Measurements from ENCODE around the gene PLEKHG4B.
"Not testable (repeated sequence)": the region's sequence is repeated elsewhere in the genome, so short reads cannot be mapped to it uniquely, and the experiment has no call there.

The PLEKHG4B gene

GRCh38 chr5:219991-220390 lies 128.0 kb downstream of the PLEKHG4B start:
- no peak for DNase-seq (ENCODE audit: low read depth in 2 of 2)

DNA sequence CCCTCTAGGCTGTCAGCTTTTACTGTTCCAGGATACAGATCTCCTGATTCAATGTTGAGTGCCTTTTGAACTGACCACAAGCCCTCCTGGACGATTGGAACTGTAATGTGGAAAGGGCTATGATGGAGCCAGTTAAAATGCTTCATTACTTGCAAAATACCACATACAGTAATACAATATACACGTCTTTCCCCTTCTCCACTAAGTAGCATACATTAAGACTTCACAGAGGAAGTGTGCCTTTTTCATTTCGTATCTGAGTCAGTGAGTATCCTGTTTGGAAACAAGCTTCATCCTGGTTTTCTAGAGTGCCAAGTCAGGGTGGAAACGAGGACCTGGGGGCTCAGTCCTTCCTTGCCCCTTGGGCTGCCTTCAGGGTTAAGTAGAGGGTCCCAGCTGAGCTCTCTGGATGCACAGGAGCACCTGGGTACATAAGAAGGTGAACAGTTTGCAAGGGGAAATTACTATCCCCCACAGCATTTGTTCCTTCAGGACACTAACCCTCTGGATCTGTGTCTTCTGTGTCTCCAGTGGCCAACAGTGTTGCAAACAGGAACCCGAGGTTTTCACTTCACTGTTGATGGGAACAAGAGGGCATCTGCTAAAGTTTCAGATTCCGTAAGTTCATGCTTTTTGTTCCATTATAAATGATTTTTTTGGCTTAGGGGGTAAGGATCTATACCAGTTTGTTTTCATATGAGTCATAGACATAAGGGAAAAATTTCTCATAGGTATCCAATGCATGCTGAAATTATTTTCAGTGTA lies 131.2 kb downstream of the PLEKHG4B start:
- DNase-seq (ENCODE audit: low read depth in 2 of 2), result not testable (repeated sequence)

GRCh38 chr5:223791-224190 lies 131.8 kb downstream of the PLEKHG4B start:
- no peak for DNase-seq (ENCODE audit: low read depth in 2 of 2)

DNA sequence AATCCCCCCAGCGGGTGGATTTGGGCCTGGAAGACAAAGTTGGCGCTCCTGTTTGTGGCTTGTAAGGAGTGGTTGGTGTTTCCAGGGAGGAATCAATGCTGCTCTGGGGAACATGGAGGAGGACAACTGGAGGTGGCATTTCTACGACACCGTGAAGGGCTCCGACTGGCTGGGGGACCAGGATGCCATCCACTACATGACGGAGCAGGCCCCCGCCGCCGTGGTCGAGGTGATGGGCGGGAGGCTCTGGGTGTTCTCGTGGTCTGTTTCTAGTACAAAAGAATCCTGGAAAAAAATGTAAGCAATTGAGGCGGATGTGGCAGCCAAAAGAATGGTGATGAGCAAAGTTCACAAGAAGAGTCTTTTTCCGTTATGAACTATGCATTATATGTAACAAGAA lies 133.4 kb downstream of the PLEKHG4B start:
- no peak for DNase-seq (ENCODE audit: low read depth in 2 of 2)

DNA sequence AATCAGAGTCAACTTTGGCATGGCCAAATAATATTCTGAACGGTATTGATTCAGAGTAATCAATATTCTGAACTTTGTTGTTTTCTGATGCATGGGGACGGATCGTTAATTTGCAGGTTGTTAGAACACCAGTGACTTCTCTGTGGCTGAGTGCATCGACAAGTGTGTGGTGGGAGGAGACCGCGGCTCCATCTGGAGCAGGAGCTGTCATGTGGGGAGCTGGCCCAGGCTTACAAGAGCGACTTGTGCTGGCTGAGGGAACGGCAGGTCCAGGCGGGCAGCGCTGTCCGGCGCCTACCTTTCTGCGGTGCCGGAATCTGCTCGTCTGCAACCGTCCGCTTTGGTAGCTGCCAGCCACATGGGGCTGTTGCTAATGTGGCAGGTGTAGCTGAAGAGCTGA lies 135.4 kb downstream of the PLEKHG4B start:
- DNase-seq (ENCODE audit: low read depth in 2 of 2), result not testable (repeated sequence)

DNA sequence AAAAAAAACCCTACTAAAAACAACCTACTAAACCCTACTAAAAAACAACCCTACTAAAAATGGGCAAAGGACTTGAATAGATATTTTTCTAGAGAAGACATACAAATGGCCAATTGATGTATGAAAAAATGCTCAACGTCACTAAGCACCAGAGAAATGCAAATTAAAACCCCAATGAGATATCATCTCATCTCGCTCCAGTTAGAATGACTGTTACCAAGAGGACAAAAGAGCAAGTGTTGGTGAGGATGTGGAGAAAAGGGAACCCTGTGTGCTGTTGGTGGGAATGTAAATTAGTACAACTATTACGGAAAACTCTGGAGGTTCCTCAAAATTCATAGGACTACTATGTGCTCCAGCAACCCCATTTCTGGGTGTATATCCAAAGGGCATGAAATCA lies 136.9 kb downstream of the PLEKHG4B start:
- DNase-seq (ENCODE audit: low read depth in 2 of 2), result no peak

GRCh38 chr5:230711-231110 lies 138.7 kb downstream of the PLEKHG4B start:
- no peak for DNase-seq (ENCODE audit: low read depth in 2 of 2)

DNA sequence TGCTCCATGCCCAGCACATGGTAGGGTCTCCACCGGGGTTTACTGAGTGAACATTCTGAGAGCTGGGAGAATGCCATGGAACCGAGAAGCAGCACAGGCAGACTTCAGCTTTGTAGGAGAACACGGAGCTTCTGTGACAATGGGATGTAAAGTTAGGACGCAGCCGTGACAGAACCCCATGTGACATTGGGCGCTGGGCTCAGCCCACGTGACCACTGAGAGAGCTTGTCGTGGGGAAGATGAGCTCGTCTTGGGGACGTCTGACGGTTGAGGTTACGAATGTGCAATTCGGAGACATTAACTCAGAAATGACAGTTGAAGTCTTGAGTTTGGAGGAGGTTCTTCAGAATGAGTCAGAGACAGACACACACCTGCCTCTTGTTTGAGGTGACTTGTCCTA lies 139.7 kb downstream of the PLEKHG4B start:
- DNase-seq (ENCODE audit: low read depth in 2 of 2), result no peak

GRCh38 chr5:233426-233825 lies 141.5 kb downstream of the PLEKHG4B start:
- not testable (repeated sequence) for DNase-seq (ENCODE audit: low read depth in 2 of 2)

DNA sequence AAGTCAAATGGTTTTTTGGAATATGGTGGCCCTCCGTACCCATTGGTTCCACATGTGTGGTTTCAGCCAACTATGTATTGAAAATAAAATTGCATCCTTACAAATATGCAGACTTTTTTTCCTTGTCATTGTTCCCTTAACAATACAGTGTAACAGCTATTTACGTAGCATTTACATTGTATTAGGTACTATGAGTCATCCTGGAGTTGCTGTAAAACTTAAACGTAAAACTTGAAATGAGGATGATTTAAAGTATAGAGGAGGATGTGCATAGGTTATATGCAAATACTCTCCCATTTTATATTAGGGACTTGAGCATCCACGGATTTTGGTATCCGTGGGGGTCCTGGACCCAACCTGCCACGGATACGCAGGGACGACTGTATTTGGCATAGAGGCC lies 142.5 kb downstream of the PLEKHG4B start:
- DNase-seq (ENCODE audit: low read depth in 2 of 2), result no peak

DNA sequence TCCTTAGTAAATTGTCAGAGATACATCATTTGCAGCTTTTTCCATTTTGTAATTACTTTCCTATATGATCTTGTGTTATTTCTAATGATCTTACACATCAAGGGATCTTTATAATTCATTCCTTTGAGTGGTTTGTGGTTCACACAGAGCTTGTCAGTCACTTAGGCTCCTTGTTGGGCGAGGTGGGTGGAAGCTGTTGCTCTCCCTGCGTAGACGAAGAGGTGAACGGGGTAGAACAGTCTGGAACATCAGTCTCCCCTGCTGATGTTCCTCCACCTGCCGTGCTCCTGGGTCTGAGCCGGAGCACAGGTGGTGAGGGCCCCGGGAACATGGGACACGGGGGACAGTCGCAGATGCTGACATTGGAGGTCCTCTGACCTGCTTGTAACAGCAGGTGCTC lies 143.6 kb downstream of the PLEKHG4B start:
- not testable (repeated sequence) for DNase-seq (ENCODE audit: low read depth in 2 of 2)

GRCh38 chr5:237931-238330 lies 146.0 kb downstream of the PLEKHG4B start:
- not testable (repeated sequence) for DNase-seq (ENCODE audit: low read depth in 2 of 2)

All from stimulated activated CD8-positive, alpha-beta memory T cell treated with anti-CD3 and anti-CD28 coated beads, Interleukin-15, amount 100 ng/mL, for 4 hours (primary cell).